Adrenal gland (tissue), 5 donors: Measurements from ENCODE around the gene COL8A1.

Experiments used
- POLR2A ChIP-seq, 2 donors: fragments of 450-650 bp; IDR thresholded peaks; one replicate each; pipeline ENCODE4 v1.6.1; 2017; ENCODE audit warnings: antibody characterized with exemption in 2 of 2, mild to moderate bottlenecking in 2 of 2, moderate library complexity in 1 of 2
- TF ChIP-seq, protein P1 (sequence below), 6 experiments: fragments of 450-650 bp in 4 of 6; fragments of 200-600 bp in 2 of 6; sonication (generic) in 1 of 6; IDR thresholded peaks; 1 replicate in 5 of 6; 2 replicates in 1 of 6; pipeline versions ENCODE4 v1.5.1 to v1.8.0; 2016 to 2021; ENCODE audit warnings: antibody characterized with exemption in 6 of 6, mild to moderate bottlenecking in 2 of 6, moderate library complexity in 1 of 6
- donor health status: DM: no; HTN: no; CAD: no.

DNA sequence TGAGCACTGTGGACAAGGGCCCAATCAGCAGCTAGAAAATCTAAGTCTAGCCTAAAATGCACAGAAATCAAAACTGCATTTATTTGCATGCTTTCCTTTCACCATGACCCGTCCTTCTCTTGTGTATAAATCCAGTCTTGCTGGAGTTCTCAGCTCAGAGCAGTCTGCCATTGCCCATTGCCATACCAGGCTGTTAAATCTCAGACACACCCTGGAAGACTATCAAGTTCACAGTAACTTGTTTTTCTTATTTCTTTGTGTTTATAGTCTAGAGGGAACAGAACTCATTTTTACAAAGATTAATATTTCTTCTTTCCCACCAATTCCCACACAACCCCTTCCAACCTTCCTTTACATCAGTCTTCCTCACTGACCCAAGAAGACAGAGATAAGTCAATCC lies 85.9 kb downstream of the COL8A1 start:
- TF ChIP-seq, protein P1, sequence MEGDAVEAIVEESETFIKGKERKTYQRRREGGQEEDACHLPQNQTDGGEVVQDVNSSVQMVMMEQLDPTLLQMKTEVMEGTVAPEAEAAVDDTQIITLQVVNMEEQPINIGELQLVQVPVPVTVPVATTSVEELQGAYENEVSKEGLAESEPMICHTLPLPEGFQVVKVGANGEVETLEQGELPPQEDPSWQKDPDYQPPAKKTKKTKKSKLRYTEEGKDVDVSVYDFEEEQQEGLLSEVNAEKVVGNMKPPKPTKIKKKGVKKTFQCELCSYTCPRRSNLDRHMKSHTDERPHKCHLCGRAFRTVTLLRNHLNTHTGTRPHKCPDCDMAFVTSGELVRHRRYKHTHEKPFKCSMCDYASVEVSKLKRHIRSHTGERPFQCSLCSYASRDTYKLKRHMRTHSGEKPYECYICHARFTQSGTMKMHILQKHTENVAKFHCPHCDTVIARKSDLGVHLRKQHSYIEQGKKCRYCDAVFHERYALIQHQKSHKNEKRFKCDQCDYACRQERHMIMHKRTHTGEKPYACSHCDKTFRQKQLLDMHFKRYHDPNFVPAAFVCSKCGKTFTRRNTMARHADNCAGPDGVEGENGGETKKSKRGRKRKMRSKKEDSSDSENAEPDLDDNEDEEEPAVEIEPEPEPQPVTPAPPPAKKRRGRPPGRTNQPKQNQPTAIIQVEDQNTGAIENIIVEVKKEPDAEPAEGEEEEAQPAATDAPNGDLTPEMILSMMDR (IDR thresholded peaks at IDR 0.05): no peak
- TF ChIP-seq POLR2A (IDR thresholded peaks at IDR 0.05): no peak
